ENCODE measurements around the gene NOVA1.
"Not testable (repeated sequence)": the region's sequence is repeated elsewhere in the genome, so short reads cannot be mapped to it uniquely, and the experiment has no call there.

NOVA1 gene, protein sequence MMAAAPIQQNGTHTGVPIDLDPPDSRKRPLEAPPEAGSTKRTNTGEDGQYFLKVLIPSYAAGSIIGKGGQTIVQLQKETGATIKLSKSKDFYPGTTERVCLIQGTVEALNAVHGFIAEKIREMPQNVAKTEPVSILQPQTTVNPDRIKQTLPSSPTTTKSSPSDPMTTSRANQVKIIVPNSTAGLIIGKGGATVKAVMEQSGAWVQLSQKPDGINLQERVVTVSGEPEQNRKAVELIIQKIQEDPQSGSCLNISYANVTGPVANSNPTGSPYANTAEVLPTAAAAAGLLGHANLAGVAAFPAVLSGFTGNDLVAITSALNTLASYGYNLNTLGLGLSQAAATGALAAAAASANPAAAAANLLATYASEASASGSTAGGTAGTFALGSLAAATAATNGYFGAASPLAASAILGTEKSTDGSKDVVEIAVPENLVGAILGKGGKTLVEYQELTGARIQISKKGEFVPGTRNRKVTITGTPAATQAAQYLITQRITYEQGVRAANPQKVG

DNA sequence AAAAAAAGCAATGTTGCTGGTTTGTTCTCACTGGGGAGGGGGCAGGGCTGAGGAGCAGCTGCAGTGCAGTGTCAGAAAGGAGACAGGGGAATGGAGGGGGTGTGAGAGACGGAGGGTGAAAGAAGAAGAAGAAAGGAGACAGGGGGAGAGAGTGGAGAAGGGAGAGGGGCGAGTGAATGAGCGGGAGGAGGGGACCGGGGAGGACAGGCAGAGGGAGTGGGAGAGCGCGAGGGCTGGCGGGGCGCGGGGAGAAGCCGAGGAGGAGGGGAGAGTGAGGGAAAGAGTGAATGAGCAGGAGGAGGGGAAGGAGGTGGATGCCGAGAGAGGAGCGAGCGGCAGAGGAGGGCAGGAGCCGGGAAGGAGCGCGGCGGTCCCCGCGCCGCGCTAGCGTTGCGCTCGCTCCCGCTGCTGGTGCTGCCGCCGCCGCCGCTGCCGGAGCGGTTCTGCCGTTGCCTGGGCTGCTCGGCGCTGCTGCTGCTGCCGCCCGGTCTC is at the start of gene NOVA1:
Gene NOVA1, minus strand, starts transcription at position 445 of the 492 bp plus-strand sequence. CDS start 597 bp downstream, outside the sequence.
- peak; percentile 7 for DNase-seq (ENCODE audit: insufficient read length, low spot score)
- FAIRE-seq, result no peak

DNA sequence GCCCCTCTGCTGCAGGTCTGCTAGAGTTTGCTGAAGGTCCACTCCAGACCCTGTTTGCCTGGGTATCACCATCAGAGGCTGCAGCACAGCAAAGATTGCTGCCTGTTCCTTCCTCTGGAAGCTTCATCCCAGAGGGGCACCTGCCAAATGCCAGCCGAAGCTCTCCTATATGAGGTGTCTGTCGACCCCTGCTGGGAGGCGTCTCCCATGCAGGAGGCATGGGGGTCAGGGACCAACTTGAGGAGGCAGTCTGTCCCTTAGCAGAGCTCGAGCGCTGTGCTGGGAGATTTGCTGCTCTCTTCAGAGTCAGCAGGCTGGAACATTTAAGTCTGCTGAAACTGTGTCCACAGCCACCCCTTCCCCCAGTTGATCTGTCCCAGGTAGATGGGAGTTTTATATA is 47.2 kb upstream of the NOVA1 start:
- not testable (repeated sequence) for DNase-seq (ENCODE audit: insufficient read length, low spot score); FAIRE-seq

DNA sequence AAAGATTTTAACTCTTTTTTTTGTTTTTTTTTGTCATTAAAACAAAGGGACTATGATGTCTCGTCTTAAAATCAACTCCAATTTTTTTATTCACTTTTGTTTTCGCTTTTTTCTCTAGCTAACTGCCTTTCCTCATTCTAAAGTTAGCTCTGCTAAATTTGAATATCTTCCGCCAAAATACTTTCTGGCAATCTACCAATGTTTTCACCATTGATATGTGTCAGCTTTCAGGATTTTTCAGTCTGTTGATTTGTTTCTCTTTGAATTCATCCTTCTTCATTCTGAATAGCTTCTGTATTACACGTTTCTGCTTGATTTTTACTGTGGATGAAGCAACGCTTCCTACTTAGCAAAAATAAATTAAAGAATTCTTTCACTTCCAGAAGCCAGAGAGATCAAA is 38.7 kb upstream of the NOVA1 start:
- no peak for DNase-seq (ENCODE audit: insufficient read length, low spot score)
- FAIRE-seq, result no peak

DNA sequence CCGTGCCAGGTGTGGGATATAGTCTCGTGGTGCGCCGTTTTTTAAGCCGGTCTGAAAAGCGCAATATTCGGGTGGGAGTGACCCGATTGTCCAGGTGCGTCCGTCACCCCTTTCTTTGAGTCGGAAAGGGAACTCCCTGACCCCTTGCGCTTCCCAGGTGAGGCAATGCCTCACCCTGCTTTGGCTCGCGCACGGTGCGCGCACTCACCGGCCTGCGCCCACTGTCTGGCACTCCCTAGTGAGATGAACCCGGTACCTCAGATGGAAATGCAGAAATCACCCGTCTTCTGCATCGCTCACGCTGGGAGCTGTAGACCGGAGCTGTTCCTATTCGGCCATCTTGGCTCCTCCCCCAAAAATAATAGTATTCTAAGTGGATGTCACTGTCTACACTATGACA is 37.1 kb upstream of the NOVA1 start:
- FAIRE-seq; DNase-seq (ENCODE audit: insufficient read length, low spot score): not testable (repeated sequence)

DNA sequence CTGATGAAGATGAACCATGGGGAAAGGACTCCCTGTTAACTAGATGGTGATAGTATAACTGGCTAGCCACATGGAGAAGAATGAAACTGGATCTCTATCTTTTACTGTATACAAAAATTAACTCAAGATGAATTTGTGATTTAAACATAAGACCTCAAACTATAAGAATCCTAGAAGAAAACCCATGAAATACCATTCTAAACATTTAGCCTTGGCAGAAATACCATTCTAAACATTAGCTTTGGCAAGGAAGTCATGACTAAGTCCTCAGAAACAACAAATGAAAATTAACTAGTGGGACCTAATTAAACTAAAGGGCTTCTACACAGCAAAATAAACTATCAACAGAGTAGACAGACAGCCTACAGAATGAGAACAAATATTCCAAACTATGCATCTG is 28.4 kb upstream of the NOVA1 start:
- FAIRE-seq, result no peak
- DNase-seq (ENCODE audit: insufficient read length, low spot score), result no peak

DNA sequence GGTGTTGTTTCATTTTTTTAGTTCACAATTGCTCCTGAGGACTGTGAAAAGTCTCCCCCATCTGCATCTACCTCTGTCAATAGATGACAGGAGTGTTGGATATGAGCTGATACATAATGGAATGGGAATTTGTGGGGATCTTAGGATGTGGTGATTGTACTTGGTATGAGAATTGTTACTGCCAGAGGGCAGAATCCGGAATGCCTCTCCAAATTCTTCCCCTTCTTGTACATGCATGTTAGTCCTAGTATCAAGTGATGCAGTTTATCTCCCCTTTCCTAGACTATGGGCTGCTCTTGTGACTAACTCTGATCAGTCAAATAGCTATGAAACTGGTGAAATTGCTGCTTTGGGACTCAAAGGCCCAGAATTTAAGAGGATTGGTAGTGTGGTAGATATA is 24.8 kb upstream of the NOVA1 start:
- DNase-seq (ENCODE audit: insufficient read length, low spot score), result no peak
- no peak for FAIRE-seq

DNA sequence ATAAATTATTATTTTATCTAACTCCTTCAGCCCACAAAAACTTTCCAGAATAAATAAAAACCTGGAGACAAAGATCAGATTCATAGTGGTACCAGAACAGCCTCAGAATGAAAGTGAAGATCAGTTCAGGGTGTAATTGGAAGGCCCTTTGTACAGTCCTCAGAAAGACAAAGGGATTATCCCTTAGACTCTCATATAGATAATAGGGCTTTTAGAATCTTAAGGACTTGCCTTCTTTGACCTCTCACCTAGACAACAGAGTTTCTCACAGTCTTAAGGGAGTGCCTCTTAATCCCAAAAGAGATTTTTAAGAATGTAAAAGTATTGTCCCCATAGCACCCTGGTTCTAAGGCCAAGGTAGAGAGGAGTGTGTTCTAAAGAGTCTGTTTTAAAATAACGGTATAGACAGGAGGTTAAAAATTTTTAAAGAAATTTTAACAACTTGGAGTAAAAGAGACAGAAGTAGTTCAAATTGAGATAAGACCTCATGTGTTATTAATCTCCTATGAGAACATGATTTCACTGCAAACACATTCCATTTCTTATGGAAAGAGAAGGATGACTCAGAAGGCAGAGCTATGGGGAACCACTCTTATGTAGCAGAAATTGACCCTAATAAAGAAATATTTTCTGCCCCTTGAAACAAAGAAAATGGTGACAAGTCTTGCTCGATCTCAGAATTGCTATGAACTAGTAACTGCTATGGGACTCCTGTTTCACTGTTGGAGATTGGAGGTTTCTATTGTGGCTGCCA is 24.2 kb upstream of the NOVA1 start:
- FAIRE-seq, result no peak

DNA sequence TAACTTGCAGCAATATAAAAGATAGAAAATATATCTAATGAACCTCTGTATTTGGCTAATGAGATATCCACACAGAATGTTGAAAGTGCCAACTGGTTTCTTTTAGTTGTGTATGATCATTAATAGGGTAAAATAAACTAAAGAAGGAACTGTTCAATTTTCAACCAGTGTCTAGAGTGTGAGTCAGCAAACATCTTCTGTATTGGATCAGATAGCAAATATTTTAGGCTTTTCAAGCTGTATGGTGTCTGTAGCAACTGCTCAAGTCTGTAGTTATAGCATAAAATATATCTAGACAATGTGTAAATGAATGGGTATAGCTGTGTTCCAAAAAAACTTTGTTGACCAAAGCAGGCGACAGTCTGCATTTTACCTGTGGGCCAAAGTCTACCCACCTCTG is 23.5 kb upstream of the NOVA1 start:
- FAIRE-seq (no peak), DNase-seq (ENCODE audit: insufficient read length, low spot score) (no peak)

More for the DNA sequence above, 24.2 kb upstream of the NOVA1 start:
- no peak for DNase-seq (ENCODE audit: insufficient read length, low spot score)

DNA sequence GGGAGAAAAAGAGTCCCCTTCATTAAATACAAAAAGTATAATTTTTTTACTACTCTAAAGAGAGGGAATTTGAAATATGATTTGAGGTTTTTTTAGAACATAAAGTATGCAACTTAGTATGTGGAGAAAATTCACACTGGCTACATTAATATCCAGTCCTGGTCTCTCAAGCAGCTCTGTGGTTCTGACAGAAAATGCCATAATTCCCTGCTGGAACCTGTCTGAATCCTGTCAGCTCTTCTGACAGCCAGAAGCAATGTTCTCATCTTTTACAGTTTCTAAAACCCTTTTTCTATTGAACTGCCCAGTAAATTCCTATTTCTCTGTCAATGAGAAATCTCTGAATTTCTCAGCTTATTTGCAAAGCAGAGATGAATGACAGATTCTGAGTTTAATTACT is 13.4 kb upstream of the NOVA1 start:
- FAIRE-seq (no peak), DNase-seq (ENCODE audit: insufficient read length, low spot score) (no peak)

DNA sequence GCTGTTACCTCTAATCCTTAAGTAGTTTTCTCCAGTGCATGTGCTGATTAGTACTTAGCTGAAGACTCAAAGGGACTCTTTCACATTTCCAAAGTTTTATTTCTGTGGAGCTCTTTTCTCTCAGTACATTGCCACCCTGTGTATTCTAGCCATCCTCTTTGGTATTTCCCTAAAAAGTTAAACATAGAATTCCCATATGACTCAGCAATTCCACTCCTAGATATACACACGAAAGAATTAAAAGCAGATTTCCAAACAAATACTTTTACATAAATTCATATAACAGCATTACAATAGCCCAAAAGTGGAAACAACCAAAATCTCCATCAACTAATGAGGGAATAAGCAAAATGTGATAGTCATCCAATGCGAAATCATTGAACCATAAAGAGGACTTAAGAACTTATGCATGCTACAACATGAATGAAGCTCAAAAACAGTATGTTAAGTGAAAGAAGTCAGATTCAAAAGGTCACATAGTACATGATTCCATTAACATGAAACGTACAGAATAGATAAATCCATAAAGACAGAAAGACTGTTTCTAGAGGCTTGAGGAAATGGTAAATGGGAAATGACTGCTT is 9.0 kb upstream of the NOVA1 start:
- no peak for FAIRE-seq
- no peak for DNase-seq (ENCODE audit: insufficient read length, low spot score)

DNA sequence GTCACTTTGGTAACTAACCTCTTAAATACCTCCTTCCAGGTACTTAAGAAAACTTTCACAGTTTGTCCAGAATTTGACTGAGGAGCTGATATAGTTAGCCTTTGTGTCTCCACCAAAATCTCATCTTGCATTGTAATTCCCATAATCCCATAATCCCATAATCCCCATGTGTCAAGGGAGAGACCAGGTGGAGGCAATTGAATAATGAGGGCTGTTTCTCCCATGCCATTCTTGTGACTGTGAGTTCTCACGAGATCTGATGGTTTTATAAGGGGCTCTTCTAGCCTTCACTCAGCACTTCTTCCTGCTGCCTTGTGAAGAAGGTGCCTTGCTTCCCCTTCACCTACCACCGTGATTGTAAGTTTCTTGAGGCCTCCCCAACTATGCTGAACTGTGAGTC is 7.8 kb upstream of the NOVA1 start:
- DNase-seq (ENCODE audit: insufficient read length, low spot score) (no peak), FAIRE-seq (no peak)

DNA sequence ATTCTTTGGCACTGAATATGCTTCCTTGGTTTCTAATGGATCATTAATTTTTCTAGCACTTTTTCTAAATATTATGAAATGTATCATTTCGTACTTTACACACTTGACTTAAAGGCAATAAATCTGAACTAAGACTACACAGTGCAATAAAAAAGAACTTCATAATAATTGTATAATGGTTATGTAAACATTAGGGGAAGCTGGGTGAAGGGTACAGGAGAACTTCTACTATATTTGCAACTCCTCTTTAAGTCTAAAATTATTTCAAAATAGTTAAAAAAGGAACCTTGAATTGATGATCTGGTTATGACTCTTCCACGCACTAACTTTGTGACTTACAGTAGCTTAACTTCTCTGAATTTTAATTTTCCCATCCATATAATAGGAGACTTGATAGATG is 5.1 kb upstream of the NOVA1 start:
- DNase-seq (ENCODE audit: insufficient read length, low spot score), result no peak
- FAIRE-seq, result no peak

DNA sequence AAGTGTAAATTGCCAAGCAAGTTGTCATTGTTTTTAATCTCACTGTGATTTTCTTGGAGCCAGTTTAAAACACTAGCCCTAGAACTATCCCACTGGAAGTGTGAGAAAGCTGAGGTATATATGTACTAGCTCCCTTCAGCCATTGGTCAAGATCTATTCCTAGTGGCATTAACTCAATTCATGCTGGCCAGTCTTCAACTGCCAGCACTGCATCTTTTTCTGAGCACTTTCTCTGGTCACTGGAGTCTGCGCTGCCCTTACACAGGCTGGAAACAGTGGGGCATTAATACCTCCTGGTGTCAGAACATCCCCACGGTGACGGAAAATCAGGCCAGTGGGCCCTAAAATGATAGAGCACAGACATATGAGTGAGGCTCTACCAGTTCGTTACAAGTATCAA is 4.0 kb upstream of the NOVA1 start:
- FAIRE-seq (peak; percentile 78), DNase-seq (ENCODE audit: insufficient read length, low spot score) (no peak)

DNA sequence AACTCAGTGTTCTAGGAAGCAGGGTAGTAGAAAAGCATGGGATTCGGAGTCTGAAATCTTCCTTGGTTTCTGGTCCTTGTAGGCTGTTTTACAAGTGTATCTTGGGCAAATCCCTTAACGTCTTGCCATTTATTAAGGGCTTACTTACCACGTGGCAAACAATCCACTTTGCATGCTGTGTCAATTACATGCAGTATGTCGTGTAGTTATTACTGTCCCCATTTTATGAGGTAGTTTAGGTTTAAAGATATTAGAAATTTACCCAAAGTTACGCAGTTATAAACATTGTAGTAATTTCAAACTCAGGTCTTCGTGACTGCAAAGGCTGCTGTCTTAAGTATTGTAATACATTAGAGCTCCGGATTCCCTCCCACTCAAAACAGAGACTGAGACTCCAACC is 1.5 kb upstream of the NOVA1 start:
- FAIRE-seq, result no peak
- DNase-seq (ENCODE audit: insufficient read length, low spot score), result no peak

DNA sequence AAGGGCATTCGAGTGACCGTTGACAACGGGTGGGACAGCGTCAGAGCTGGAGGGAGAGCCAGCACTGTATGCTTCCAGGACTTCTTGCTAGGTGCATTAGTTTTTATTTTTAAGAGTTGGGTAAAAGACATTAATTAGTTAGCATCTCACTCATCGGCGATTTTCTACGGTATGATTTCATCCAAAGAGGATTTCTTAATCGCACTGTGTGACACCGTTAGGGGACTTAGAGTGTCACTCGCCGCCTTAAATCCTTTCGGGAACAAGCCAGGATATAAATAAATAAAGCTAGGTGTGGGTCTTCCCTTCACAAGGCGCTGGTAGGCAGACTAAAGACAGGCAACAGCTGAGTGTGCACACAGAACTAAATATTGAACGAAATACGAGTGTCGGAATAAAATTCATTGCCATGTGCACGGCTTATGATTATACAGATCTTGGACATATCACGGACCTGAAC is 869 bp upstream of the NOVA1 start:
- FAIRE-seq (no peak), DNase-seq (ENCODE audit: insufficient read length, low spot score) (peak; percentile 2)

DNA sequence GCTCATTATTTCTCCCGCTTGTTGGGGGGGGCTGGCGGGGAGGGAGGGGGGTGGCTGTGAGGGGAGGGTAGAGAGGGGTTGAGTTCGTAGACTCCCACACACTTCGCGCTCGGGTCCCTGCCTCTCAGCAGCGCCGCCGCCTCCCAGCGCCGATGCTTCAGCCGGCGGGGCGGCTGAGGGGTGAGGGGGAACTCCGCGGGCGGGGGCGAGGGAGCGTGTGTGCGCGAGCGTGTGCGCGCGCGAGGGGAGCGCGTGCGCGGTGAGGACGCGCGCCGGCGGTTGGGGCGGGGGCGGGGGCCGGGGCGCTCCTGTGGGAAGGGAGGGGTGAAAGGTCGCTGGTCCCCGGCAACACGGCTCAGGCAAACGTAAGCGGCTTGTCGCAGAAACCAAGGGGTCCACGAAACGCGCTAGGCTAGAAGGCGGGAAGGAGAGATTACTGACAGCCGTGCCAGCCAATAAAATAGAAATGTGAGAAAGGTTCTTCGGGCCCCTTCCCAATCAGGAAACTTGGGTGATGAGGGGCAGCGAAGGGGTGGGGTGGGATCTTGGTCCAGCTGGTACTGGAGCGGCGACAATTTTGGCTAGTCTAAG is 343 bp upstream of the NOVA1 start:
- peak; percentile 99 for FAIRE-seq

DNA sequence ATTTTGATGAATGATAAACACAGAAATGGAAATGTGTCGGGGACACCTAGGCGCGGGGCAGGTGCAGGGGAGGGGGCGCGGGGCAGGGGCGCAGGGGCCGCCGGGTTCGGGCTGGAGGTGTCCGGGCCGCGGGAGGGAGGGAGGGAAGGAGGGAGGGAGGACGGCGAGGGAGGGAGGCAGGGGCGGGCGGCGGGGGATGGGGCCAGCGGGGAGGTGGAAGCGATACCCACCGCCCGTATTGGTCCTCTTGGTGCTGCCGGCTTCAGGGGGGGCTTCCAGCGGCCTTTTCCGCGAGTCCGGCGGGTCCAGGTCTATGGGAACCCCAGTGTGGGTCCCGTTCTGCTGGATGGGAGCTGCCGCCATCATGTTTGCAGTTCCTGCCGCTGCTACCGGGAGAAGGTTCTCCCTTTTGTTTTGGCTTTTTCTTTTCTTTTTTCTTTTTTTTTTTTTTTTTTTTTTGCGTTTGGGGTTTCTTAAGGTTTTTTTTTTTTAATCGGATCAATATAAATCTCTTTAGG is 703 bp downstream of the NOVA1 start:
- DNase-seq (ENCODE audit: insufficient read length, low spot score), result peak; percentile 23

More for the DNA sequence above, 343 bp upstream of the NOVA1 start:
- peak; percentile 90 for DNase-seq (ENCODE audit: insufficient read length, low spot score)

DNA sequence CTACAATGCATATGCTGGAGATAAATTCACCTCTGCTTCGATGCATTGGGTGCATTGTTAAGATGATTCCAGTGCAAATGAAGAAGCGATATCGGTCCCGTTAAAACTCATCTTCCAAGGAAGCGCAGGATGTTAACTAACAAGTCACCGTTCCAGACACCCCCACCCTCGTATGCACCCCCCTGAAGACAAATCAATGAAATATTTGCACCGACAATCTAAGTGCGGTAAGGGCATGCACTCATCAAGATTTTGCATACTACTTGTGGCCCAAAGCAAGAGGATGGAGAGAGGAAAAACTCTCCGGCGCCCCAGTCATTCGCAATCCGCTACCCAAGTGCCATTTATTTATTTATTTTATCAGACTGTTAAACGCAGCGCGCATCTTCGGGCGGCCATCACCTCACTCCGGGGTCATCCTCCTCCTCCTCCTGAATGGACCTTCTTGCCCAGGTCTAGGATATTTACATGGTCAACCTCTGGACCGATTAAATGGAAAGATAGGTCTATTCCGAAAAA is 1.2 kb downstream of the NOVA1 start:
- peak; percentile 68 for FAIRE-seq

More for the DNA sequence above, 703 bp downstream of the NOVA1 start:
- no peak for FAIRE-seq

DNA sequence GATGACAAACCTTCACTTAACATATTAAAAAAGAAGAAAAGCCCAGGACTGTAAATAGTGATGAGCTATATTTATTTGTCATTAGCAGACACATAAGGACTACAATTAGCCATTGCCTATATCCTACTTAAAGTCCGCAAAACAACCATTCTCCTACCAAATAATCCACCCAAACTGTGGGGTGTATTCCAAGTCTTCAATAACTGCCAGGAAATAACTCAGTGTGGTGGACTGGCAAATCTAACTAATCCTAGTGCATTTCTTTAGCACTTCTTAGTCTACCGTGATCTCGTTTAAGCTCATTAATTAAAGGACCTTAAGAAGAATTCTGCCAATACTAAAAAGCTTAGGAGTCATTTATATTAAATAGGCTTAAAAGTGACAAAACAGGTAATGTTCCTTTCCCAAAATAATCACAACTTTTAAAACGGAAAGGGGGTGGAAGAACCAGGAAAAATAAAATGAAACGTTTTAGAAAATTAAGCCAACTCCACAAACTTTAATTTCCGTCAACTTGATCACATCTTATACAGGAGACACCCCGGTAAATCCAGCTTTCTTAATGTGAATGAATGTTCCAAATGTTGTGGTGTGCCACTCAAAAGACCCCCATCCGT is 1.8 kb downstream of the NOVA1 start:
- DNase-seq (ENCODE audit: insufficient read length, low spot score), result no peak
- no peak for FAIRE-seq

More for the DNA sequence above, 1.2 kb downstream of the NOVA1 start:
- peak; percentile 1 for DNase-seq (ENCODE audit: insufficient read length, low spot score)
